Activated naive CD4-positive, alpha-beta T cell treated with anti-CD3 and anti-CD28 coated beads, Interleukin-2, amount 50 U/mL, for 24 hours (primary cell): ENCODE measurements around the gene SLC31A2.
"Not testable (repeated sequence)": the region's sequence is repeated elsewhere in the genome, so short reads cannot be mapped to it uniquely, and the experiment has no call there.

Experiments
- H3K27ac Mint-ChIP-seq: one replicate; pipeline ENCODE4 v1.8.0; 2021; ENCODE audit warnings: mild to moderate bottlenecking, mixed read lengths
- H3K27me3 Mint-ChIP-seq: one replicate; pipeline ENCODE4 v1.8.0; 2021; ENCODE audit warnings: mixed read lengths
- H3K36me3 Mint-ChIP-seq: one replicate; pipeline ENCODE4 v1.8.0; 2021; ENCODE audit warnings: mixed read lengths
- H3K4me1 Mint-ChIP-seq: one replicate; pipeline ENCODE4 v1.8.0; 2021; ENCODE audit warnings: mixed read lengths
- H3K4me3 Mint-ChIP-seq: one replicate; pipeline ENCODE4 v1.8.0; 2021; ENCODE audit warnings: mild to moderate bottlenecking, mixed read lengths
- H3K9me3 Mint-ChIP-seq: one replicate; pipeline ENCODE4 v1.8.0; 2021; ENCODE audit warnings: mixed read lengths

The SLC31A2 gene

GRCh38 chr9:113140896-113141295 is 9.9 kb upstream of the SLC31A2 start:
- not testable (repeated sequence) for H3K4me3 Mint-ChIP-seq, H3K36me3 Mint-ChIP-seq, H3K4me1 Mint-ChIP-seq, H3K9me3 Mint-ChIP-seq, H3K27ac Mint-ChIP-seq
- H3K27me3 Mint-ChIP-seq, result peaks cover 11% of the 10 kb centered on the region

GRCh38 chr9:113143432-113144227 is 7.2 kb upstream of the SLC31A2 start:
- H3K4me3 Mint-ChIP-seq, result no peak overlapping the region
- H3K27ac Mint-ChIP-seq, result no peak overlapping the region
- peaks cover 9% of the 10 kb centered on the region for H3K27me3 Mint-ChIP-seq
- H3K9me3 Mint-ChIP-seq, result no peaks in the 10 kb centered on the region
- no peaks in the 10 kb centered on the region for H3K4me1 Mint-ChIP-seq
- H3K36me3 Mint-ChIP-seq, result no peaks in the 10 kb centered on the region

GRCh38 chr9:113148372-113148705 is 2.5 kb upstream of the SLC31A2 start:
- H3K4me3 Mint-ChIP-seq, result no peak overlapping the region
- peaks cover 5% of the 10 kb centered on the region for H3K27me3 Mint-ChIP-seq
- peaks cover 19% of the 10 kb centered on the region for H3K4me1 Mint-ChIP-seq
- H3K27ac Mint-ChIP-seq, result no peak overlapping the region
- no peaks in the 10 kb centered on the region for H3K9me3 Mint-ChIP-seq
- H3K36me3 Mint-ChIP-seq, result no peaks in the 10 kb centered on the region

- H3K4me1 Mint-ChIP-seq, result peaks cover 19% of the 10 kb centered on the region
- no peaks in the 10 kb centered on the region for H3K9me3 Mint-ChIP-seq
- H3K27me3 Mint-ChIP-seq, result peaks cover 5% of the 10 kb centered on the region
- no peaks in the 10 kb centered on the region for H3K36me3 Mint-ChIP-seq
- H3K27ac Mint-ChIP-seq, result no peak overlapping the region
- H3K4me3 Mint-ChIP-seq, result no peak overlapping the region
These were observed 1.9 kb upstream of the SLC31A2 start for GRCh38 chr9:113148781-113149510.

GRCh38 chr9:113149561-113149960 is 1.2 kb upstream of the SLC31A2 start:
- not testable (repeated sequence) for H3K27me3 Mint-ChIP-seq, H3K9me3 Mint-ChIP-seq, H3K27ac Mint-ChIP-seq, H3K36me3 Mint-ChIP-seq
- peaks cover 19% of the 10 kb centered on the region for H3K4me1 Mint-ChIP-seq
- peak overlapping the region; percentile 19 for H3K4me3 Mint-ChIP-seq

GRCh38 chr9:113151696-113152630 is 1.2 kb downstream of the SLC31A2 start:
- H3K9me3 Mint-ChIP-seq, result no peaks in the 10 kb centered on the region
- H3K36me3 Mint-ChIP-seq, result no peaks in the 10 kb centered on the region
- H3K27ac Mint-ChIP-seq, result no peak overlapping the region
- peaks cover 41% of the 10 kb centered on the region for H3K4me1 Mint-ChIP-seq
- peak overlapping the region; percentile 82 for H3K4me3 Mint-ChIP-seq
- H3K27me3 Mint-ChIP-seq, result no peaks in the 10 kb centered on the region

- H3K4me1 Mint-ChIP-seq, result peaks cover 43% of the 10 kb centered on the region
- no peak overlapping the region for H3K27ac Mint-ChIP-seq
- no peaks in the 10 kb centered on the region for H3K27me3 Mint-ChIP-seq
- H3K4me3 Mint-ChIP-seq, result peak overlapping the region; percentile 76
- no peaks in the 10 kb centered on the region for H3K9me3 Mint-ChIP-seq
- H3K36me3 Mint-ChIP-seq, result no peaks in the 10 kb centered on the region
These were observed 1.9 kb downstream of the SLC31A2 start for GRCh38 chr9:113152699-113153098.

GRCh38 chr9:113153599-113153998 is 2.8 kb downstream of the SLC31A2 start:
- H3K27ac Mint-ChIP-seq, result no peak overlapping the region
- no peaks in the 10 kb centered on the region for H3K27me3 Mint-ChIP-seq

GRCh38 chr9:113154471-113154870 is 3.7 kb downstream of the SLC31A2 start:
- Mint-ChIP-seq H3K27ac (no peak overlapping the region), H3K9me3 (no peaks in the 10 kb centered on the region), H3K36me3 (peaks cover 6% of the 10 kb centered on the region), H3K4me1 (peaks cover 43% of the 10 kb centered on the region), H3K27me3 (no peaks in the 10 kb centered on the region), H3K4me3 (no peak overlapping the region)

More at GRCh38 chr9:113153599-113153998, 2.8 kb downstream of the SLC31A2 start:
- Mint-ChIP-seq H3K36me3 (peaks cover 3% of the 10 kb centered on the region), H3K9me3 (no peaks in the 10 kb centered on the region), H3K4me1 (peaks cover 43% of the 10 kb centered on the region), H3K4me3 (no peak overlapping the region)

GRCh38 chr9:113154946-113155345 is 4.1 kb downstream of the SLC31A2 start:
- Mint-ChIP-seq H3K27ac (no peak overlapping the region), H3K9me3 (no peaks in the 10 kb centered on the region), H3K4me1 (peaks cover 43% of the 10 kb centered on the region), H3K36me3 (peaks cover 6% of the 10 kb centered on the region), H3K4me3 (no peak overlapping the region), H3K27me3 (no peaks in the 10 kb centered on the region)

- peaks cover 37% of the 10 kb centered on the region for H3K4me1 Mint-ChIP-seq
- no peaks in the 10 kb centered on the region for H3K9me3 Mint-ChIP-seq
- H3K27me3 Mint-ChIP-seq, result no peaks in the 10 kb centered on the region
- H3K4me3 Mint-ChIP-seq, result peak overlapping the region; percentile 32
- H3K36me3 Mint-ChIP-seq, result peaks cover 8% of the 10 kb centered on the region
- H3K27ac Mint-ChIP-seq, result peak overlapping the region; percentile 85
These were observed 5.2 kb downstream of the SLC31A2 start for GRCh38 chr9:113155911-113156588.

- peaks cover 32% of the 10 kb centered on the region for H3K4me1 Mint-ChIP-seq
- H3K4me3 Mint-ChIP-seq, result no peak overlapping the region
These were observed 6.1 kb downstream of the SLC31A2 start for GRCh38 chr9:113156880-113157279.

GRCh38 chr9:113158446-113158845 is 7.6 kb downstream of the SLC31A2 start:
- Mint-ChIP-seq H3K4me1 (peaks cover 24% of the 10 kb centered on the region), H3K27me3 (no peaks in the 10 kb centered on the region), H3K27ac (peak overlapping the region; percentile 27), H3K9me3 (no peaks in the 10 kb centered on the region), H3K4me3 (no peak overlapping the region), H3K36me3 (peaks cover 11% of the 10 kb centered on the region)

More at GRCh38 chr9:113156880-113157279, 6.1 kb downstream of the SLC31A2 start:
- Mint-ChIP-seq H3K27me3 (no peaks in the 10 kb centered on the region), H3K36me3 (peaks cover 8% of the 10 kb centered on the region), H3K9me3 (no peaks in the 10 kb centered on the region), H3K27ac (no peak overlapping the region)

GRCh38 chr9:113160571-113160970 is 9.8 kb downstream of the SLC31A2 start:
- peaks cover 13% of the 10 kb centered on the region for H3K4me1 Mint-ChIP-seq
- peaks cover 11% of the 10 kb centered on the region for H3K36me3 Mint-ChIP-seq
- H3K27me3 Mint-ChIP-seq, result no peaks in the 10 kb centered on the region
- H3K9me3 Mint-ChIP-seq, result no peaks in the 10 kb centered on the region
- H3K4me3 Mint-ChIP-seq, result no peak overlapping the region
- H3K27ac Mint-ChIP-seq, result no peak overlapping the region

- Mint-ChIP-seq H3K4me1 (no peaks in the 10 kb centered on the region), H3K9me3 (no peaks in the 10 kb centered on the region), H3K27me3 (no peaks in the 10 kb centered on the region), H3K4me3 (no peak overlapping the region), H3K36me3 (peaks cover 14% of the 10 kb centered on the region), H3K27ac (no peak overlapping the region)
These were observed 12.2 kb downstream of the SLC31A2 start for GRCh38 chr9:113163001-113163400.
